Kidney (tissue), 14 donors: Measurements from ENCODE around the gene GALNT9. TPM values are rescaled to one million over a fixed set of nuclear protein-coding genes. Genes with fewer than 3 reads are reported as not detected.

Experiments used
- DNase-seq, 5 donors: peaks; one replicate each; pipeline ENCODE4 v3.0.0-alpha.2; 2013 to 2020
- FAIRE-seq: peaks from 2 replicates; lab custom pipeline; 2012; peaks lifted over from hg19 to GRCh38; lab: Jason Lieb, UNC
- H3K27ac ChIP-seq, 2 donors: one replicate each; pipeline ENCODE4 v1.7.0; 2013; ENCODE audit warnings: low read depth in 2 of 2, low read length in 2 of 2, inconsistent platforms in 1 of 2
- H3K27me3 ChIP-seq: one replicate; pipeline ENCODE4 v1.7.1; 2013; ENCODE audit warnings: low read length, inconsistent platforms; ENCODE audit not compliant: control insufficient read depth, insufficient read depth
- H3K36me3 ChIP-seq, 3 donors: one replicate each; pipeline versions ENCODE4 v1.7.0 to v1.7.1; 2013; ENCODE audit warnings: low read length in 3 of 3, control low read depth in 1 of 3, inconsistent platforms in 1 of 3; ENCODE audit not compliant: insufficient read depth in 3 of 3, control insufficient read depth in 2 of 3
- H3K4me1 ChIP-seq, 3 donors: one replicate each; pipeline versions ENCODE4 v1.7.0 to v1.7.1; 2013; ENCODE audit warnings: low read length in 3 of 3, inconsistent platforms in 1 of 3, low read depth in 1 of 3; ENCODE audit not compliant: control insufficient read depth in 2 of 3, insufficient read depth in 2 of 3
- H3K4me3 ChIP-seq, 3 donors: one replicate each; pipeline versions ENCODE4 v1.7.0 to v1.8.1; 2013; ENCODE audit warnings: low read length in 3 of 3, control low read depth in 1 of 3, inconsistent platforms in 1 of 3
- H3K9ac ChIP-seq, 3 donors: one replicate each; pipeline versions ENCODE4 v1.7.0 to v1.7.1; 2013; ENCODE audit warnings: low read length in 3 of 3, control low read depth in 1 of 3, inconsistent platforms in 1 of 3
- H3K9me3 ChIP-seq, 3 donors: one replicate each; pipeline versions ENCODE4 v1.7.0 to v1.7.1; 2013; ENCODE audit warnings: low read length in 3 of 3, control low read depth in 1 of 3, inconsistent platforms in 1 of 3; ENCODE audit not compliant: control insufficient read depth in 2 of 3, insufficient read depth in 1 of 3
- CTCF ChIP-seq: IDR thresholded peaks from 3 replicates; pipeline ENCODE4 v1.5.1; 2012; ENCODE audit warnings: mild to moderate bottlenecking, moderate library complexity, borderline replicate concordance; ENCODE audit not compliant: insufficient read depth; ENCODE audit errors: extremely low read depth
- intact Hi-C: fragments of 100-400 bp; cut with DNase I; formaldehyde crosslinking; loops from one replicate; pipeline ENCODE4 v1.11.1; 2022
- polyA plus RNA-seq: library from polyadenylated mRNA; stranded (reverse); fragments of 350-450 nt; fragmentation: Illumina TruSeq; extraction: RNeasy Lipid Tissue Mini Kit (QIAGEN cat#74804); gene quantifications from one replicate; pipeline ENCODE4 v1.2.3, GENCODE V29; 2014; ENCODE audit warnings: low read depth, low replicate concordance; ENCODE audit not compliant: insufficient read depth
- total RNA-seq: library from RNA; stranded (reverse); fragmentation: NEBNext Ultra II Directional; extraction: Animal tissue kit (Norgen Biotek cat#: 25700); gene quantifications from one replicate; pipeline ENCODE4 v1.2.1, GENCODE V29; 2021
- donor health status: control.
- donor health status: control.
- donor health status: control.
- donor health status: control.
- donor health status: control.
- donor health status: DM: yes; HTN: yes; CAD: no.
- donor health status: Normal renal cell carcinoma (clear cell type).

The GALNT9 gene
- total and polyA plus RNA-seq, 2 donors from 2014 or later: 4.8 to 20.7 TPM

DNA sequence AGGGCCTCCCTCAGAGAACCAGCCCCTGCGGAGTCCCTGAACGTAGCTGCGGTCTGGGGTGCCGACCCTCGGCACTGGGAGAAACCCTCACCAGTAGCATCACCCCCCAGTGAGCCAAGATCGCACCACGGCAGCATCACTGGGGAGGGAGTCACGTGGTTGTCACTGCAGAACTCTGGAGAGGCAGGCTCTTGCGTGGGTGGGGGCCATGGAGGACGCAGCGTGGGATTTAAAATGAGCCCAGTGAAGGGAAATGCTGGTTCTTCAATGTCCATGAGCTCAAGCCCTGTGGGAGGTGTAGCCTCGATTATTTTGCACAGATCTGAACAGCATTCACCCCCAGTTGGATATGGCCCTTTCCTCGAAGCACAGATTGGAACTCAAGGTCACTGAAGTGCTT is 3.9 kb upstream of the GALNT9 start:
- no peak for TF ChIP-seq CTCF
- H3K4me3 ChIP-seq: no peak overlapping the region
- no peak for FAIRE-seq

DNA sequence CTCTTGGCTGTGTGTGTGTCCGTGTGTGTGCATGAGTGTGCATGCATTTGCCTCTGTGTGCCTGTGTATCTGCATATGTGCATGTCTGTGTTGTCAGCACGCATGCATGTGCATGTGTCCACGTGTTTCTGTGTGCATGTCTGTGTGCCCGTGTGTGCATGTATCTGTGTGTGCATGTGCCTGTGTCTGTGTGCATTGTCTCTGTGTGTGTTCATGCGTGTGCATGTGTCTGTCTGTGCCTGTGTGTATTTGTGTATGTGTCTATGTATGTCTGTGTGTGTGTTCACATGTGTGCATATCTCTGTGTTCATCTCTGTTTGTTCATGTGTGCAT is 1.1 kb upstream of the GALNT9 start:
- no peak overlapping the region for H3K4me3 ChIP-seq
- H3K36me3 ChIP-seq: no peaks in the 10 kb centered on the region
- intact Hi-C loops: no loop called here
- TF ChIP-seq CTCF: no peak
- peaks cover 18% of the 10 kb centered on the region for H3K27me3 ChIP-seq
- no peak overlapping the region for H3K27ac ChIP-seq
- FAIRE-seq: no peak
- peak in 1 of 5 donors; percentile 12 for DNase-seq
- H3K4me1 ChIP-seq: peaks cover 0 to 8% (median 0%) of the 10 kb centered on the region in 3 donors
- H3K9me3 ChIP-seq: no peaks in the 10 kb centered on the region
- no peak overlapping the region for H3K9ac ChIP-seq

More for the DNA sequence above, 3.9 kb upstream of the GALNT9 start:
- peaks cover 14% of the 10 kb centered on the region for H3K27me3 ChIP-seq
- intact Hi-C loops: no loop called here
- H3K9me3 ChIP-seq: no peaks in the 10 kb centered on the region
- DNase-seq: no peak
- no peaks in the 10 kb centered on the region for H3K36me3 ChIP-seq
- H3K4me1 ChIP-seq: no peaks in the 10 kb centered on the region
- no peak overlapping the region for H3K27ac ChIP-seq
- no peak overlapping the region for H3K9ac ChIP-seq

- no peak for FAIRE-seq
- H3K4me1 ChIP-seq: peaks cover 0 to 8% (median 0%) of the 10 kb centered on the region in 3 donors
- no peak overlapping the region for H3K4me3 ChIP-seq
Observed at GRCh38 chr12:132329720-132330548, 545 bp upstream of the GALNT9 start.

More at GRCh38 chr12:132329720-132330548, 545 bp upstream of the GALNT9 start:
- DNase-seq: peak in 1 of 5 donors; percentile 64
- Histone ChIP-seq H3K9me3 (no peaks in the 10 kb centered on the region), H3K27ac (no peak overlapping the region), H3K9ac (no peak overlapping the region), H3K27me3 (peaks cover 14% of the 10 kb centered on the region), H3K36me3 (no peaks in the 10 kb centered on the region)
- intact Hi-C loops: no loop called here
- TF ChIP-seq CTCF: no peak
